A549 (cell line): ENCODE data around the gene BTBD2. TPM values are rescaled to one million over a fixed set of nuclear protein-coding genes. Genes with fewer than 3 reads are reported as not detected.

ENCODE experiments used
- ATAC-seq, 2 experiments: fragments of 200-7000 bp in 1 of 2; fragments of >200 bp in 1 of 2; cut with Nextera tagmentation in 1 of 2; cut with Tn5 transposase in 1 of 2; 3 replicates each; pipeline versions ENCODE4 v1.8.0 to v1.9.1; 2018 to 2020; ENCODE audit warnings: mild to moderate bottlenecking in 1 of 2, moderate library complexity in 1 of 2
- CTCF ChIA-PET: fragments of 300-600 bp; sonication (Branson Sonifier 250); formaldehyde crosslinking; extraction: SDS; loops from one replicate; lab custom pipeline; 2021; ENCODE audit warnings: antibody characterized with exemption, inconsistent platforms; lab: Yijun Ruan, JAX
- POLR2A ChIA-PET: fragments of 350-600 bp; formaldehyde crosslinking; extraction: SDS; loops from one replicate; lab custom pipeline; 2021; ENCODE audit warnings: antibody characterized with exemption, inconsistent platforms; lab: Yijun Ruan, JAX
- DNase-seq, 2 experiments: peaks; one replicate each; pipeline versions ENCODE4 v3.0.0 to v3.0.0-alpha.2; 2011 to 2016; ENCODE audit warnings: low read depth in 1 of 2, low spot score in 1 of 2
- FAIRE-seq: peaks from 2 replicates; lab custom pipeline; 2011; peaks lifted over from hg19 to GRCh38; lab: Jason Lieb, UNC
- H3K27ac ChIP-seq, 2 experiments: fragments of >200 bp; sonication (Bioruptor Twin); formaldehyde crosslinking; 3 replicates each; pipeline ENCODE4 v1.5.1; 2016 to 2017
- H3K4me1 ChIP-seq: fragments of >200 bp; sonication (Bioruptor Twin); formaldehyde crosslinking; 3 replicates; pipeline ENCODE4 v1.6.1; 2016
- H3K4me2 ChIP-seq: fragments of >200 bp; sonication (Bioruptor Twin); formaldehyde crosslinking; 3 replicates; pipeline ENCODE4 v1.6.1; 2016
- H3K4me3 ChIP-seq: fragments of >200 bp; sonication (Bioruptor Twin); formaldehyde crosslinking; 3 replicates; pipeline ENCODE4 v1.5.1; 2016
- H3K9me3 ChIP-seq: fragments of >200 bp; sonication (Bioruptor Twin); formaldehyde crosslinking; 3 replicates; pipeline ENCODE4 v1.6.1; 2016
- CEBPB ChIP-seq, 2 experiments: fragments of >200 bp in 1 of 2; sonication (Bioruptor Twin) in 1 of 2; formaldehyde crosslinking in 1 of 2; IDR thresholded peaks; 2 replicates each; pipeline ENCODE4 v1.6.1; 2012 to 2016
- EHF ChIP-seq: fragments of 250-450 bp; sonication (Bioruptor Pico); IDR thresholded peaks from 2 replicates; pipeline ENCODE4 v1.5.0; 2020; ENCODE audit warnings: mild to moderate bottlenecking
- ESRRA ChIP-seq: fragments of 150-350 bp; IDR thresholded peaks from 2 replicates; pipeline ENCODE4 v1.6.1; 2014; ENCODE audit warnings: mild to moderate bottlenecking, low read length, borderline replicate concordance
- FOXS1 ChIP-seq: fragments of 250-450 bp; sonication (Bioruptor Pico); IDR thresholded peaks from 2 replicates; pipeline ENCODE4 v1.5.0; 2020; ENCODE audit warnings: mild to moderate bottlenecking, moderate library complexity
- KDM5A ChIP-seq: fragments of 200-600 bp; sonication (generic); IDR thresholded peaks from 2 replicates; pipeline ENCODE4 v1.6.1; 2016; ENCODE audit warnings: antibody characterized with exemption, mild to moderate bottlenecking
- MAZ ChIP-seq: fragments of 150-350 bp; IDR thresholded peaks from 2 replicates; pipeline ENCODE4 v1.6.1; 2014; ENCODE audit warnings: antibody characterized with exemption, low read depth, low read length, borderline replicate concordance
- NR3C1 ChIP-seq: fragments of >200 bp; sonication (Bioruptor Twin); formaldehyde crosslinking; IDR thresholded peaks from 3 replicates; pipeline ENCODE4 v1.6.1; 2017
- PHF8 ChIP-seq: fragments of 200-600 bp; sonication (generic); IDR thresholded peaks from 2 replicates; pipeline ENCODE4 v1.6.1; 2016; ENCODE audit warnings: low read depth, mild to moderate bottlenecking, antibody characterized with exemption, moderate library complexity, borderline replicate concordance
- POLR2A ChIP-seq: IDR thresholded peaks from 2 replicates; pipeline ENCODE4 v1.6.1; 2012; ENCODE audit warnings: mild to moderate bottlenecking, low read length
- POLR2AphosphoS2 ChIP-seq: conservative IDR thresholded peaks from 2 replicates; pipeline ENCODE4 v1.6.1; 2012; ENCODE audit warnings: low read length, improper control_type of control experiment, inconsistent platforms
- RARB ChIP-seq: fragments of 250-450 bp; sonication (Bioruptor Pico); IDR thresholded peaks from 2 replicates; pipeline ENCODE4 v1.8.0; 2021; ENCODE audit warnings: mild to moderate bottlenecking, moderate library complexity
- TFCP2L1 ChIP-seq: fragments of 250-450 bp; sonication (Bioruptor Pico); IDR thresholded peaks from 2 replicates; pipeline ENCODE4 v1.5.0; 2021; ENCODE audit warnings: mild to moderate bottlenecking
- ZC3H11A ChIP-seq: fragments of 450-650 bp; IDR thresholded peaks from 2 replicates; pipeline ENCODE4 v1.6.1; 2014; ENCODE audit warnings: antibody characterized with exemption, mild to moderate bottlenecking
- WGBS: methylation state at CpG from one replicate; pipeline ENCODE4 v1.1.6; 2017; ENCODE audit errors: missing lambda C conversion rate; 5-methylcytosine and 5-hydroxymethylcytosine counted together
- polyA plus RNA-seq, 4 experiments: library from polyadenylated mRNA; depleted of rRNA in 3 of 4; stranded (reverse); fragments of >200 nt; fragmentation: RNase III in 1 of 4; extraction: RNeasy Plus Mini Kit Qiagen cat#74134 plus additional on column Dnase treatment in 1 of 4; gene quantifications; 2 replicates in 3 of 4; 3 replicates in 1 of 4; pipeline ENCODE4 v1.2.3, GENCODE V29; 2011 to 2017
- TF ChIP-seq, protein P1 (sequence below): IDR thresholded peaks from 2 replicates; pipeline ENCODE4 v1.6.1; 2012
- TF ChIP-seq, protein P2 (sequence below): IDR thresholded peaks from 2 replicates; pipeline ENCODE4 v1.6.1; 2012; ENCODE audit warnings: low read depth, borderline replicate concordance
- TF ChIP-seq, protein P3 (sequence below): fragments of 200-600 bp; sonication (generic); IDR thresholded peaks from 2 replicates; pipeline ENCODE4 v1.6.1; 2016; ENCODE audit warnings: antibody characterized with exemption, mild to moderate bottlenecking, moderate library complexity
- TF ChIP-seq, protein P4 (sequence below): fragments of >200 bp; sonication (Bioruptor Twin); formaldehyde crosslinking; IDR thresholded peaks from 3 replicates; pipeline ENCODE4 v1.5.1; 2016

The BTBD2 gene
- polyA plus RNA-seq, 2 of the 4 experiments (the other 2 are of a cell fraction) = 16.3 to 29.6 TPM

DNA sequence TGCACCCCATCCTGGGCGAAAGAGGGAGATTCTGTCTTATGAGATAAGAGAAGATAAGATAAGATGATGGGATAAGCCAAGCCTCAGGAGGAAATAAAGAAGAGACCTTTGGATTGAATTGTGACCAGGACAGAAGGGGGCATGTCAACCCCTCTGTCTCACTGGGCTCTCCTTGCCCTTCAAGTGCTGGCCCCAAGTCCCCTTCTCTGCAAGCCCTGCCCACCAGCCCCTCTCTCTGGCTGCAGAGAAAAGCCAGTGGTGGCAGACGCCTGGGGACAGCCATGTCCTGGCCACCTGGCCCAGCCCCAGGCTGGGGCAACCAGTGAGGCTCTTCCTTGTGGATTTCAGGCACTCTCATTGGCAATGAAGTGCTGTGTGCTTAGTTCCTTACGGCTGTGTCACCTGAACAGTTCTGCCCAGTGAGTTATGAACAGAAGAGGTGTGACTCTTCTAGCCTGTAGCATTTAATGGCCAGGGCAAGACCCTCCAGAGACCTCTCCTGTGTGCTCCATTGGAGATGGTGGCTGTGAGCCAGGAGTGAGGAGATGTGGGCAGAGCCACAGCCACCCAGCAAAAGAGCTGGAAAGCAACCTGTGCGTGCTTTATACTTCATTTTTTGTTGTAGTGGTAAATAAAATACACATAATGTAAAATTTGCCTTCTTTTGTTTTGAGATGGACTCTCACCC is 6.1 kb upstream of the BTBD2 start:
- Histone ChIP-seq H3K4me1 (no peaks in the 10 kb centered on the region; the same call in 2 of the 3 replicates), H3K9me3 (peaks cover 5% of the 10 kb centered on the region; the same call in 1 of the 3 replicates), H3K4me2 (no peak overlapping the region), H3K27ac (0 out of 6 replicates have a peak overlapping the region, but pooled peaks of 1 of the 2 experiments have one; percentile 22), H3K4me3 (no peak overlapping the region)
- ATAC-seq = no peak
- ChIA-PET CTCF (interaction anchor here (0.5 to 7.3 kb wide), 4 partner anchors 19 to 73 kb away, joined by 3 to 54 read pairs (median 32); no protein-coding TSS in a partner anchor), POLR2A (no interaction called here)
- FAIRE-seq = no peak
- no peak for TF ChIP-seq RARB (CRISPR knock-in tag)
- no peak for TF ChIP-seq FOXS1 (CRISPR knock-in tag)
- TF ChIP-seq, protein P1, sequence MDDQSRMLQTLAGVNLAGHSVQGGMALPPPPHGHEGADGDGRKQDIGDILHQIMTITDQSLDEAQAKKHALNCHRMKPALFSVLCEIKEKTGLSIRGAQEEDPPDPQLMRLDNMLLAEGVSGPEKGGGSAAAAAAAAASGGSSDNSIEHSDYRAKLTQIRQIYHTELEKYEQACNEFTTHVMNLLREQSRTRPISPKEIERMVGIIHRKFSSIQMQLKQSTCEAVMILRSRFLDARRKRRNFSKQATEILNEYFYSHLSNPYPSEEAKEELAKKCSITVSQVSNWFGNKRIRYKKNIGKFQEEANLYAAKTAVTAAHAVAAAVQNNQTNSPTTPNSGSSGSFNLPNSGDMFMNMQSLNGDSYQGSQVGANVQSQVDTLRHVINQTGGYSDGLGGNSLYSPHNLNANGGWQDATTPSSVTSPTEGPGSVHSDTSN = no peak
- TF ChIP-seq, protein P2, sequence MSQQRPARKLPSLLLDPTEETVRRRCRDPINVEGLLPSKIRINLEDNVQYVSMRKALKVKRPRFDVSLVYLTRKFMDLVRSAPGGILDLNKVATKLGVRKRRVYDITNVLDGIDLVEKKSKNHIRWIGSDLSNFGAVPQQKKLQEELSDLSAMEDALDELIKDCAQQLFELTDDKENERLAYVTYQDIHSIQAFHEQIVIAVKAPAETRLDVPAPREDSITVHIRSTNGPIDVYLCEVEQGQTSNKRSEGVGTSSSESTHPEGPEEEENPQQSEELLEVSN = no peak
- no peak for TF ChIP-seq KDM5A
- no peak for TF ChIP-seq POLR2AphosphoS2
- TF ChIP-seq TFCP2L1 (CRISPR knock-in tag) = no peak
- TF ChIP-seq ESRRA = no peak
- no peak for TF ChIP-seq ZC3H11A
- TF ChIP-seq MAZ = no peak
- TF ChIP-seq, protein P3, sequence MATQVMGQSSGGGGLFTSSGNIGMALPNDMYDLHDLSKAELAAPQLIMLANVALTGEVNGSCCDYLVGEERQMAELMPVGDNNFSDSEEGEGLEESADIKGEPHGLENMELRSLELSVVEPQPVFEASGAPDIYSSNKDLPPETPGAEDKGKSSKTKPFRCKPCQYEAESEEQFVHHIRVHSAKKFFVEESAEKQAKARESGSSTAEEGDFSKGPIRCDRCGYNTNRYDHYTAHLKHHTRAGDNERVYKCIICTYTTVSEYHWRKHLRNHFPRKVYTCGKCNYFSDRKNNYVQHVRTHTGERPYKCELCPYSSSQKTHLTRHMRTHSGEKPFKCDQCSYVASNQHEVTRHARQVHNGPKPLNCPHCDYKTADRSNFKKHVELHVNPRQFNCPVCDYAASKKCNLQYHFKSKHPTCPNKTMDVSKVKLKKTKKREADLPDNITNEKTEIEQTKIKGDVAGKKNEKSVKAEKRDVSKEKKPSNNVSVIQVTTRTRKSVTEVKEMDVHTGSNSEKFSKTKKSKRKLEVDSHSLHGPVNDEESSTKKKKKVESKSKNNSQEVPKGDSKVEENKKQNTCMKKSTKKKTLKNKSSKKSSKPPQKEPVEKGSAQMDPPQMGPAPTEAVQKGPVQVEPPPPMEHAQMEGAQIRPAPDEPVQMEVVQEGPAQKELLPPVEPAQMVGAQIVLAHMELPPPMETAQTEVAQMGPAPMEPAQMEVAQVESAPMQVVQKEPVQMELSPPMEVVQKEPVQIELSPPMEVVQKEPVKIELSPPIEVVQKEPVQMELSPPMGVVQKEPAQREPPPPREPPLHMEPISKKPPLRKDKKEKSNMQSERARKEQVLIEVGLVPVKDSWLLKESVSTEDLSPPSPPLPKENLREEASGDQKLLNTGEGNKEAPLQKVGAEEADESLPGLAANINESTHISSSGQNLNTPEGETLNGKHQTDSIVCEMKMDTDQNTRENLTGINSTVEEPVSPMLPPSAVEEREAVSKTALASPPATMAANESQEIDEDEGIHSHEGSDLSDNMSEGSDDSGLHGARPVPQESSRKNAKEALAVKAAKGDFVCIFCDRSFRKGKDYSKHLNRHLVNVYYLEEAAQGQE = no peak
- TF ChIP-seq NR3C1 = no peak
- TF ChIP-seq EHF (CRISPR knock-in tag) = no peak
- TF ChIP-seq, protein P4, sequence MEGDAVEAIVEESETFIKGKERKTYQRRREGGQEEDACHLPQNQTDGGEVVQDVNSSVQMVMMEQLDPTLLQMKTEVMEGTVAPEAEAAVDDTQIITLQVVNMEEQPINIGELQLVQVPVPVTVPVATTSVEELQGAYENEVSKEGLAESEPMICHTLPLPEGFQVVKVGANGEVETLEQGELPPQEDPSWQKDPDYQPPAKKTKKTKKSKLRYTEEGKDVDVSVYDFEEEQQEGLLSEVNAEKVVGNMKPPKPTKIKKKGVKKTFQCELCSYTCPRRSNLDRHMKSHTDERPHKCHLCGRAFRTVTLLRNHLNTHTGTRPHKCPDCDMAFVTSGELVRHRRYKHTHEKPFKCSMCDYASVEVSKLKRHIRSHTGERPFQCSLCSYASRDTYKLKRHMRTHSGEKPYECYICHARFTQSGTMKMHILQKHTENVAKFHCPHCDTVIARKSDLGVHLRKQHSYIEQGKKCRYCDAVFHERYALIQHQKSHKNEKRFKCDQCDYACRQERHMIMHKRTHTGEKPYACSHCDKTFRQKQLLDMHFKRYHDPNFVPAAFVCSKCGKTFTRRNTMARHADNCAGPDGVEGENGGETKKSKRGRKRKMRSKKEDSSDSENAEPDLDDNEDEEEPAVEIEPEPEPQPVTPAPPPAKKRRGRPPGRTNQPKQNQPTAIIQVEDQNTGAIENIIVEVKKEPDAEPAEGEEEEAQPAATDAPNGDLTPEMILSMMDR = no peak
- no peak for DNase-seq
- 86% methylated on average over 2 of the region's 4 CpGs for WGBS

- no peak for FAIRE-seq
- no peak overlapping the region for H3K27ac ChIP-seq
- H3K9me3 ChIP-seq = no peaks in the 10 kb centered on the region
- TF ChIP-seq PHF8 = no peak
- no peak for TF ChIP-seq POLR2A
- no peak for TF ChIP-seq CEBPB (IDR thresholded peaks at IDR 0.05)
- TF ChIP-seq, all 56 proteins: peak for 0
- Histone ChIP-seq H3K4me2 (no peak overlapping the region), H3K4me1 (peaks cover 13% of the 10 kb centered on the region), H3K4me3 (no peak overlapping the region)
- WGBS = 83% methylated on average over 13 of the region's 13 CpGs
- POLR2A ChIA-PET = no interaction called here
- DNase-seq (no peak), ATAC-seq (no peak)
- CTCF ChIA-PET = interaction anchor here (0.6 to 7.3 kb wide), 21 partner anchors 10 to 708 kb away, joined by 3 to 54 read pairs (median 5); no protein-coding TSS in a partner anchor
Observed at GRCh38 chr19:2018752-2019151, 3.2 kb upstream of the BTBD2 start.
